Osteoblast (primary cell): ENCODE measurements around the gene PEMT. TPM values are rescaled to one million over a fixed set of nuclear protein-coding genes. Genes with fewer than 3 reads are reported as not detected.
"Not testable (repeated sequence)": the region's sequence is repeated elsewhere in the genome, so short reads cannot be mapped to it uniquely, and the experiment has no call there.

Source experiments
- DNase-seq: peaks from one replicate; pipeline ENCODE4 v3.0.0; 2011; ENCODE audit warnings: low spot score, mixed read lengths; ENCODE audit not compliant: insufficient read length; ENCODE audit errors: missing footprints
- H2AFZ ChIP-seq: 2 replicates; pipeline ENCODE4 v1.6.0; 2011; ENCODE audit warnings: mild to moderate bottlenecking, low read length
- H3K27ac ChIP-seq: 2 replicates; pipeline ENCODE4 v1.5.1; 2011; ENCODE audit warnings: mild to moderate bottlenecking, low read depth, low read length, moderate library complexity
- H3K27me3 ChIP-seq: 2 replicates; pipeline ENCODE4 v1.6.0; 2012; ENCODE audit warnings: mild to moderate bottlenecking, control low read depth, inconsistent platforms, low read length, moderate library complexity; ENCODE audit not compliant: insufficient read depth
- H3K36me3 ChIP-seq: 2 replicates; pipeline ENCODE4 v1.5.1; 2011; ENCODE audit warnings: mild to moderate bottlenecking, low read length, control low read depth, moderate library complexity; ENCODE audit not compliant: insufficient read depth
- H3K4me1 ChIP-seq: 2 replicates; pipeline ENCODE4 v1.5.1; 2011; ENCODE audit warnings: mild to moderate bottlenecking, low read length, control low read depth, moderate library complexity; ENCODE audit not compliant: insufficient read depth
- H3K4me2 ChIP-seq: 2 replicates; pipeline ENCODE4 v1.6.0; 2011; ENCODE audit warnings: mild to moderate bottlenecking, low read length; ENCODE audit not compliant: insufficient read depth
- H3K4me3 ChIP-seq: fragments of 200-600 bp; sonication (generic); 3 replicates; pipeline ENCODE4 v1.5.1; 2012; ENCODE audit warnings: mild to moderate bottlenecking, low read length, inconsistent platforms; ENCODE audit not compliant: insufficient read depth
- H3K79me2 ChIP-seq: 2 replicates; pipeline ENCODE4 v1.6.0; 2012; ENCODE audit warnings: mild to moderate bottlenecking, low read length, control low read depth, inconsistent platforms; ENCODE audit not compliant: insufficient read depth
- H3K9me3 ChIP-seq: 2 replicates; pipeline ENCODE4 v1.5.1; 2011; ENCODE audit warnings: low read depth, low read length, control low read depth
- H4K20me1 ChIP-seq: 2 replicates; pipeline ENCODE4 v1.6.0; 2012; ENCODE audit warnings: mild to moderate bottlenecking, low read length, control low read depth; ENCODE audit not compliant: insufficient read depth
- CTCF ChIP-seq: IDR thresholded peaks from 2 replicates; pipeline ENCODE4 v1.5.1; 2011; ENCODE audit warnings: mild to moderate bottlenecking, low read depth, low read length, moderate library complexity; ENCODE audit errors: extremely low read depth
- total RNA-seq: library from RNA; depleted of rRNA; stranded (reverse); fragments of >200 nt; gene quantifications from 2 replicates; pipeline ENCODE4 v1.2.3, GENCODE V29; 2012

Gene PEMT
- total RNA-seq, 1 donor: 26.4 TPM

GRCh38 chr17:17635126-17635525 is 43.6 kb upstream of the PEMT start:
- Histone ChIP-seq H3K9me3 (no peaks in the 10 kb centered on the region), H3K36me3 (no peaks in the 10 kb centered on the region), H3K79me2 (no peaks in the 10 kb centered on the region), H2AFZ (no peak overlapping the region), H3K4me3 (no peak overlapping the region), H3K27me3 (no peaks in the 10 kb centered on the region), H3K27ac (no peak overlapping the region), H3K4me2 (no peak overlapping the region), H3K4me1 (no peaks in the 10 kb centered on the region), H4K20me1 (no peaks in the 10 kb centered on the region)
- no peak for DNase-seq
- TF ChIP-seq CTCF: no peak

GRCh38 chr17:17633310-17633709 is 41.8 kb upstream of the PEMT start:
- Histone ChIP-seq H3K4me2 (no peak overlapping the region), H3K79me2 (no peaks in the 10 kb centered on the region), H2AFZ (no peak overlapping the region), H3K36me3 (no peaks in the 10 kb centered on the region), H3K27me3 (no peaks in the 10 kb centered on the region), H3K9me3 (no peaks in the 10 kb centered on the region), H3K27ac (no peak overlapping the region), H3K4me3 (no peak overlapping the region), H4K20me1 (no peaks in the 10 kb centered on the region), H3K4me1 (no peaks in the 10 kb centered on the region)
- DNase-seq: no peak
- no peak for TF ChIP-seq CTCF

- not testable (repeated sequence) for H2AFZ ChIP-seq, H3K4me1 ChIP-seq, DNase-seq, H3K36me3 ChIP-seq, H3K27ac ChIP-seq, H3K27me3 ChIP-seq, H3K4me2 ChIP-seq, H3K4me3 ChIP-seq, H4K20me1 ChIP-seq, H3K79me2 ChIP-seq, H3K9me3 ChIP-seq
These were observed 41.2 kb upstream of the PEMT start for GRCh38 chr17:17632690-17633089.

- no peak for DNase-seq
- Histone ChIP-seq H2AFZ (no peak overlapping the region), H3K4me1 (no peaks in the 10 kb centered on the region), H4K20me1 (no peaks in the 10 kb centered on the region), H3K27ac (no peak overlapping the region), H3K36me3 (no peaks in the 10 kb centered on the region), H3K9me3 (no peaks in the 10 kb centered on the region), H3K4me3 (peak overlapping the region; percentile 45), H3K4me2 (peak overlapping the region; percentile 58), H3K79me2 (no peaks in the 10 kb centered on the region), H3K27me3 (no peaks in the 10 kb centered on the region)
- TF ChIP-seq CTCF: no peak
These were observed 37.0 kb upstream of the PEMT start for GRCh38 chr17:17628388-17629008.
